Stimulated activated CD8-positive, alpha-beta memory T cell treated with anti-CD3 and anti-CD28 coated beads, Interleukin-7, amount 100 ng/mL, for 24 hours (primary cell): Measurements from ENCODE around the gene GCSAML.
"Not testable (repeated sequence)": the region's sequence is repeated elsewhere in the genome, so short reads cannot be mapped to it uniquely, and the experiment has no call there.

Experiments
- DNase-seq: peaks from one replicate; pipeline ENCODE4 v3.0.0-alpha.2; 2020; ENCODE audit warnings: low read depth

Gene GCSAML

DNA sequence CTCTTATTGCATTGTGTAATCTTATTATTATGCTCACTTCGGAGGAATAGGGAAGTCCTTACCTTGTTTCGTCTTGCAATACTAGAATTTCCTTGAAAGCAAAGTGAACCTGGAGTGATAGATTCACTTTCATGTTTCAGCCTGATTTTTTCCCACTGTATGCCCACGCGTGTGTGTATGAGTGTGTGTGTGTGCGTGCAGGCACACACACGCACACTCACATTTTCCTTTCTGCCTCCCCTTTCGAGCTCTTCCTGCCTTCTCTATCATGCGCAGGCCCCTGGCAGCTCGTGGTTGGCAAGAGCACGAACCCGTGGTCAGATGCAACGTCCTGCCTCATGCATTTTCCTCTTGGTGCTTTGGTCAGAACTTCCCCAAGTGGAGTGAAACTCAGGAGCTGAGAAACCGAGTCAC is at the start of gene GCSAML:
Gene GCSAML, plus strand, starts transcription at position 366 of the 414 bp plus-strand sequence. CDS start 58 bp downstream, outside the sequence.
- DNase-seq: no peak

DNA sequence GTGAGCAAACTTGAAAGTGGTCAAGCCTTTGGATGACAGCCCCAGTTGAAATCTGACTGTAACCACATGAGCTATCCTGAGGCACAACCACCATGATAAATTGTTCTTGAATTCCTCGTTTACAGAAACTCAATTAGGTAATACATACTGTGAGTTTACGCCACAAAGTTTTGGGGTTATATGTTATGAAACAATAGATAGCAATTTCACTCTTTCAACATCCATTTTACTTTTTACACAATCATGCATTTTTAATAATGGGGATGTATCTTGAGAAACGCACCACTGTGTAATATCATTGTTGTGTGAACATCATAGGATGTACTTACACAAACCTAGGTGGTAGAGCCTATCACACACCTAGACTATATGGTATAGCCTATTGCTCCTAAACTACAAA is 48.1 kb upstream of the GCSAML start:
- no peak for DNase-seq

DNA sequence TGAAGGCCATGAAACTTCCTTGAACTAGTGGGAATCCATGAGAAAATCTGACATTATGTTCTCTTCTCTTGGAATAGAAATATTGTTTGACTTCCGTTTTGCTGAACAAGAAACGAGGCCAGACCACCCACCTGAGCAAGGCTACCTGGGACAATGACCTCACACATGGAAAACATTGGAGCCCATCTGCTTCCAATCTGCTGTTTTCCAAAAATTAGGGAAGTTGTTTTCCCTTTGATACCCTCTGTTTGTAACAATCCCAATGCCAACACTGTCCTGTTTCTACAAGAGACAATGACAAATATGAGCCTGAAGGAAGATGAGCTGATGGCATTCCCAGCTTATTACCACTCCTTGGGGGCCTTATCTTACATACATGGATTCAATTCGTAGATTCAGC is 42.1 kb upstream of the GCSAML start:
- DNase-seq: no peak

DNA sequence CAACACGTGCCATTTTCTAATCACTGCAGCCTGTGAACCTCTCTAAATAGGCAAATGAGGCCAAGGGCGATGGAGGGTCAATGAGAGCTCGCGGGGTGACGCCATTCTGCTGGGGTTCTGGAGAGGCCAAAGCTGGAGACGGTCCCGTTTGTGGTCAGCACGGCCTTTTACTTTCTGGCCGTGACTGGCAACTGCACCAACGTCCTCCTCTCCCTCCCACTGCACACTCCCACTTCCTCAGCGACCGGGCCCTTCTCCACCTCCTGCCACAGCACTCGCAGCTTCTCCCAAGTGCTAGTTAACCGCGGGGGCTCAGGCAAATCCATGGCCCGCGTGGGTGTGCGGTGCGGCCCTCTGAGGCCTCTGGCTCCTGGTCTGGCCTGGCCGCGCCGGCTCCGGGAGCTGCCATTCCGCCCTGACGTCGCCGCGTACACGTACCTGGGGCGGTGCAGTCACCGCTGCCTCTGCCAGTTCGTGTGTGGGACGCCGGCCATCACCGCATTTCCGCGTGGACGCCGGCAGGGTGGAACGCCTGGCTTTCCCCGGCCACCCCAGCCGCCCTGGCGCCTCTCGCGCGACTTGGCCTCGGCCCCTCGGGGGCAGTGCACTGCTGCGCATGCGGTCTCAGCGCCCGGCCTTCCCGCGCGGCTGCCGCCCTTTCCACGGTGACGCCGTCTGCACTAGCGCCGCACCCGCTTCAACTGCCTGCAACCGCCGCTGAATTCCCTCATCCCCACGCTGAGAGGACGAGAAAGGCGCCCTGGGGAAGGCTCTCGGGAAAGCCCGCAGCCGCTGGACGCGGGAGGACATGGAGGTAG is 30.9 kb upstream of the GCSAML start:
- DNase-seq: no peak

DNA sequence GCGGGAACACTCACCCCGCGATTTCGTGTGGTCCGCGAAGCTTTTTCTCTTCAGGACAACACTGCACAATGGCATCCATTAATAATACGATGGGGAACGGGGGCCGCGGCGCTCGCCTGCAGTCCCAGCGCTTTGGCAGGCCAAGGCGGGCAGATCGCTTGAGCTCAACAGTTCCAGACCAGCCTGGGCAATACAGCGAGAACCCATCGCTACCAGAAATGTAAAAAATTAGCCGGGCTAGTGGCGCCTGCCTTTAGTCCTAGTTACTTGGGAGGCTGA is 30.4 kb upstream of the GCSAML start:
- DNase-seq: no peak

DNA sequence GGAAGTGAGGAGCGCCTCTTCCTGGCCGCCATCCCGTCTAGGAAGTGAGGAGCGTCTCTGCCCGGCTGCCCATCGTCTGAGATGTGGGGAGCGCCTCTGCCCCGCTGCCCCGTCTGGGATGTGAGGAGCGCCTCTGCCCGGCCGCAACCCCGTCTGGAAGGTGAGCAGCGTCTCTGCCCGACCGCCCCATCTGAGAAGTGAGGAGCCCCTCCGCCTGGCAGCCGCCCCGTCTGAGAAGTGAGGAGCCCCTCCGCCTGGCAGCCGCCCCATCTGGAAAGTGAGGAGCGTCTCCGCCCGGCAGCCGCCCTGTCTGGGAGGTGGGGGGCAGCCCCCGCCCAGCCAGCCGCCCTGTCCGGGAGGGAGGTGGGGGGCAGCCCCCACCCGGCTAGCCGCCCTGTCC is 27.0 kb upstream of the GCSAML start:
- DNase-seq: not testable (repeated sequence)

DNA sequence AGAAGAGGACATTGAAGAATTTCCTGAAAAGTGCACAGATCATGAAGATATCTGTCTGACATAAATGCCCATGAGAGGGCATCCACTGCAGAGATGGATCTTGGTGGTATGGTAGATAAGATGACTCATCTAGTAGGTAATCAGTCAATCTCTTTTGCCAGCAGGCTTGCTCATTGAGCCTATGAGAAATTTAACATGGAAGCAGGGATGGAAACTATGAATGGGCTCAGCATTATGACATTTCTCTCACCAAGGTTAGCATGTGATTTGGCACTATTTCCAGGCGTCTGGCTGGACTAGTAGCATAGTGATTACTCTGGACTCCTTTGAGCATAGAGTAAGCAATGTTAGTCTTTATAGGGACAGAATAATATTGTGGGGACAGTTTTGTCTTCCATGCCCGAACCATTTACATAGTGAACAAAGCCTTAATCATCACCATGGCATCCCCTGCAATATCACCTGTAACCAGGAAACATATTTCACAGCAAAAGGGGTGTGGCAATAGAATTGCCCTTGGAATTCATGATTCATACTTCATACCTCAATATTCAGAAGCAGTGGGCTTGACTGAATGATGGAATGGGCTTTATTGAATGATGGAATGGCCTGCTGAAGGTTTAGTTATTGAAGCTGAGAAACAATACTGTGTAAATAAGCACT is 20.0 kb upstream of the GCSAML start:
- DNase-seq: no peak

DNA sequence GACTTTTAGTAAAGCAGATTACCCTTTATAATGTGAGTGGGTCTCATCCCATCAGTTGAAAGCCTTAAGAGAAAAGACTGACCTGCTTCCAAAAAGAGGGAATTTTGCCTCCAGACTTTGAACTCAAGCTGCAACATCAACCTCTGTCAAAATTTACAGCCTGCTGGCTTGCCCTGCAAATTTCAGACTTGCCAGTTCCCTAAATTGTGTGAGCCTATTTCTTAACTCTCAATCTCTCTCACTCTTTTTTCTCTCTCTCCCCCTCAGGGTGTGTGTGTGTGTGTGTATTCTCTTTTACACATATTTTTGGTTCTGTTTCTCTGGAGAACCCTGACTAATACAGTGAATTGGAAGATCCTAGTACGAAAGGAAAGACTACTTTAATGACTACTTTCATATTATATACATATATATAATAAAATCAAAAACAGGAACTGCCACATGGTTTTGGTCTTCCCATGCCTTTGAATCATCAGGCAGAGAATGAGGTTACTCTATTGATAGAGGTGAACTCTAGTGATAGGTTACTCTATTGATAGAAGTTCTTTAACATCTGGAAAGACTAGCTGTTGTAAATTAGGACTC is 19.1 kb upstream of the GCSAML start:
- no peak for DNase-seq

DNA sequence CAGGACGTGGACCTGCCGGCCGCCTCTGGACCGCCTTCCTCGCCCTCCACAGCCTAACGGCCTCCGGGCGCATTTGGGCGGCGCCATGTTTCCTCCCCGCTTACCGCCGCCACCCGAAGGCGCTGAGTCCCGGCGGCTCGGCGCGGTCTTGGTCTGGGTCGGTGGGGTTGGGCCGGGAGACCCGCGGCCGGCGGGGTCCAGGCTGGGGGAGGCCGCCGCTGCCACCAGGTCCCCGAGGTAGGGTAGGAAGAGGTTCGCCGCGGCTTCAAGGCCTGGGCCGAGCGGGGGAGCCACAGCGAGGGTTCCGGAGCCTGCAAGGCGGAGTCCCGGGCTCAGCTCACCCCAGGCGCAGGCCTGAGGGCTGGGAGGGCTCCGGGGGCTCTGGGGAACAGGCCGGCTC is 18.1 kb upstream of the GCSAML start:
- no peak for DNase-seq

DNA sequence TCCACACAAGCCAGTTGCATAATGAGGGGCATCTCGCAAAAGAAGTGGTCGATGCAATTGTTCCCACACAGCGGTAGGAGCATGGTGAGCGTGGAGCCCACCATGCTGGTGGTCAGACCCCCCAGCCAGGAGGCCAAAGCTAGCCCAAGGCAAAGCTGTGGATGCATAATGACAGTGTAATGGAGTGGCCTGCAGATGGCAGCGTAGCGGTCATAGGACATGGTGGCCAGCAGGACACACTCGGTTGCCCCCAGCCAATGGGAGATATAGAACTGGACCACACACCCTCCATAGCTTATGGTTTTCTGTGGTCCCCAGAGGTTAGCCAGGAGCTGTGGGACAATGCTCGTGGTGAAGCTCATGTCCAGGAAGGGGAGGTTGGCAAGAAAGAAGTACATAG is 17.0 kb upstream of the GCSAML start:
- DNase-seq: no peak

DNA sequence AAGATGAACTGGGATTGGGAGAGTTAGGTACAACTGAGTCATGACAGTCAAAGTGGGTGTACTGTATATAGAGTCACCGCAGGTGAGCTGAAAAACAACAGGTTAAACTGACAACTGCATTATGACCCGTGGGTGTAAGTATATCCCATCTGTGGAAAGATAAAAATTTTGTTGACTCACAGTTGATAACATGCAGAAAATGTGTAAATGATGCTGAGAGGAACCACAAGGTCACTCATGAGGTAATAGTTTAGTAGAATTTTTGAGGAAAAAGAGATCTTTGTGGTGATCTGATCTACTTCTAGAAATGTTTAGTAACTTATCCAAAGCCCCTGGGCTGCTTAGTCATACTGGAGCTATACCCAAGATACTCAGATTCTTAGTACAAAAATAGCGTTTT is 13.5 kb upstream of the GCSAML start:
- DNase-seq: no peak

DNA sequence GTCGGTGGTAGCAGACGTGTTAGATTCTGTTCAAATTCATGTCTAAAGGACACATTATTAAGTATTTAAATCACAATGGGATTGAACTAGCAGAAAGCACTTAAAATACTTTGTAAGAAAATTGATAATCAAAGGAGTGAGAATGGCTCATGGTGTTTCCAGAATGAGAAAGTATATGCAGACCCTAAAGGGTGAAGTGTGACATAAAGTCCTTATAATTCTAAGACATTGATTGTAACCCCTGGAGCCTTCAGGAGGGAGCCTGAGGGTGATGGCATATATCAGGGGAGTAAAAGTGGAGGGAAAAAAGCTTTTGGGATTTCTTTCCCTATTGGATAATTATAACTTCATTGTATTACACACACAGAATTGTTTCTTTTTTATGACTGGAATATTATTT is 12.6 kb upstream of the GCSAML start, which contains the start of gene OR2C3:
Gene OR2C3, minus strand, starts transcription at position 101 of the 400 bp plus-strand sequence. CDS start 3,929 bp downstream, outside the sequence.
- DNase-seq: no peak

DNA sequence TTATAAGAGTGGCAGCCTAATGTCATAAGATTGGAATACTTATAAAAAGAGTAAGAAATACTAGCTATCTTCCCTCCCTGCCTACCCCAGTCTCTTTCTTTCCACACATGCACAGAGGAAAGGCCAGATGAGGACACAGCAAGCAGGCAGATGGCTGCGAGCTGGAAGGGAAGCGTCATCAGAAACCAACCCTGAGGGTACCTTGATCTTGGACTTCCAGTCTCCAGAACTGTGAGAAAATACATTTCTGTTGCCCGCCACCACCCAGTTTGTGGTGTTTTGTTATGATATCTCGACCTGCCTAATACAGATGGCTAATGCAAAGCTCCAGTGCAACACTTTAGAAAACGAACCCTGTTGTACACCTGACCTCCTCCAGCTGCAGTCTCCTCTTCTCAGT is 10.4 kb upstream of the GCSAML start:
- DNase-seq: no peak

DNA sequence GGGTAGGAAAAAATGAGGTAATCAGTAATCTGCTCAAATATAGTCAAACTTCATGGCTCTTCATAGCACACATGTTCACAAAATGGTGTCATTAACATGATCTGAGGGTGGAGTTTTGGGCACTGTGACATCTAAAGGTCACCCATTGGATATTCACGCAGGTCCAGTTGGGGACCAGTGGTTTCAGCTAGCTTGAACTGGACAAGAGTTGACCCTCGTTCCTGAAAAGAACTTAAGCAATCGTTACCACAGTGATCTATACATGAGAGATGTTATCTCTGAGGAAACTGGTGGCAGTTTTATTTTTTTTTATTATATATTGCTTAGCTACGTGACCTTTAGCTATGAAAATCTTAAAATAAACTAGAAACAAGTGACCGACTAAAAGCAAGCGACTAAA is 9.7 kb upstream of the GCSAML start:
- no peak for DNase-seq

DNA sequence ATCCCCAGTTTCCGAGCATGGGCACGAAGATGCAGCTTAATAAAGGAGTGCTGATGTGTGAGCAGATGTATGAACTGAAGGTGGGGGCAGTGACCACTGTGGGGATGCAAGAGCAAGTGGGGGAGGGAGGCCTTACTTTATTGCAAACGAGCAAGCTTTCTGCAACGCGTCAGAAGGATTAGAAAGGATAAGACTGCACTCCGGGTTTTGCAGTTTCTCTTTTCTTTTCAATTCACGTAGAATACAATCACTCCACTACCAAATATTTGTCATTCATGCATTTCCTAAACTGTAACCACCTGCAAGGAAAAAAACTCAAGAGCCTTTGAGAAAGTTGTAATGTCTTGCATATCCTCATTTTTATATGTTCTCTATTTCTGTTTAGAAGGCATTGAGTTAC is 8.4 kb upstream of the GCSAML start:
- no peak for DNase-seq

DNA sequence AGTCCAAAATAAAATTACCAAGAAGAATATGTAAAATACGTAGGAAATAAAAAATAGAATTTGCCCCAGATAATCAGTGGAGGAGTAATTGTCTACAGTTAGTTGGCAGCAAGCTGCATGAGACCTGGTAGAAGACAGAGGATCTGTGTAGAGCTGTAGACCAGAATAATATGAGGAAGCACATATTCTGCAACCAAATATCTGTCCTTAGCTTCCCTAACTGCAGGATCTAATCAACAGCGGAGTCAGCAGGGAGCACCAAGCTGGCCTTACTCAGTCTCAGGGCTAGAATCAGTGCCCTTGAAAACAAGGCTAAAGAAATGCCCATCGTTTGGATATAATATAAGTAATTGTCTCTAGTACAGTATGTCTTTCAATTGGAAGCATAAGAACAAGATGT is 6.1 kb upstream of the GCSAML start:
- no peak for DNase-seq

DNA sequence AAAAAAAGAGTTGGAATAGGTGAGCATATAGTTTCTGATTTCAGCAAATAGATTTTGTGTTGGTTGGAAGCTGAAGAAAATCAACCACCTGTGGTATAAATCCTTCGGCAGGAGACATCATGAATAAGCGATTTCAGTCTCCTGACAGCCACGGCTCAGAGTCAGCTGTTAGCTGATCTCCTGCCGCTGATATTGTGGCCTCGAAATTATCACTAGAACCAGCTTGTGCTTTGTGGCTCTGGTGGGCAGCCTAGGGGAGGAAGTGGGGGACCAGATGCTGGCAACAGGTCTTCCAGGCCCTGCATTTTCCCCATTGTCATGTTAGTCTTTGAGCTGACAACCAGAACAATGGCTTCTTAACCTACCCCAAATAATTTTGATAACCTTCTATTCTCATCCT is 842 bp upstream of the GCSAML start:
- DNase-seq: no peak

DNA sequence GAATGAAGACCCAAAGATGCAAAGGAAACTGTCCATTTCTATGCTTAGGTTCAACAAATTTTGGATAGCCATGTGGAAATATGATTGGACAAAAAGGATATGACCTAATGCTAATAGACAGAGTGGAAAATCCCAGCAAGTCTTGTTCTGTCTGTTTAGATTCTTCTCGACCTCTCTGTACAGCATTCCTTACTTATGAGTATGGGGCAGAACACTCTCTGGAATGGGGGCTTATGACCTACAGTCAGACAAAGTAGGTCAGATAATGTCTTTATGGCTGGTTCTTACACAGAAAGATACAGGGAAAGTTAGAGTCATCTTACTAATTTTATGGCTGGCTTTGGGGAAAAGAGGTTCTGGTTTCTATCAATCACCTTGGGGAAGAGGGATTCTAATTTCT is 2.8 kb downstream of the GCSAML start:
- no peak for DNase-seq

DNA sequence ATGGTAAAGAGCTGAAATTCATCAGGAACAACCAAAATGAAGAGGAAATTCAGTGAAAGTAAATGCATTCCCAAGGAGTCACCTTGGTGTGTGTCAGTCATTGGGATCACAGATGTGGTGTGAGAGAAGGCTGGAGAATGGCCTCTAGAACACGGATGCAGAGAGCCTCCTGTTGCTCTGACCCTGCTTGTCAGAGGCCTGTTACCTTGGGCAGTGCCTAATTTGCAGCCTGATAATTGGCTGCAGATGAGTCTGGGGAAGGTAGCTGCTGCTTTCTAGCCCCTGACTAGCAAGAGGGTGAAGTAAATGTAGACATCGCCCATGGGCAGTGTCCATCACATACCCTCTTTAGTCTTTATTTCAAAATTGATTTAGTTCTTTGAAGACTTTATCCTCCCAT is 3.3 kb downstream of the GCSAML start:
- no peak for DNase-seq

DNA sequence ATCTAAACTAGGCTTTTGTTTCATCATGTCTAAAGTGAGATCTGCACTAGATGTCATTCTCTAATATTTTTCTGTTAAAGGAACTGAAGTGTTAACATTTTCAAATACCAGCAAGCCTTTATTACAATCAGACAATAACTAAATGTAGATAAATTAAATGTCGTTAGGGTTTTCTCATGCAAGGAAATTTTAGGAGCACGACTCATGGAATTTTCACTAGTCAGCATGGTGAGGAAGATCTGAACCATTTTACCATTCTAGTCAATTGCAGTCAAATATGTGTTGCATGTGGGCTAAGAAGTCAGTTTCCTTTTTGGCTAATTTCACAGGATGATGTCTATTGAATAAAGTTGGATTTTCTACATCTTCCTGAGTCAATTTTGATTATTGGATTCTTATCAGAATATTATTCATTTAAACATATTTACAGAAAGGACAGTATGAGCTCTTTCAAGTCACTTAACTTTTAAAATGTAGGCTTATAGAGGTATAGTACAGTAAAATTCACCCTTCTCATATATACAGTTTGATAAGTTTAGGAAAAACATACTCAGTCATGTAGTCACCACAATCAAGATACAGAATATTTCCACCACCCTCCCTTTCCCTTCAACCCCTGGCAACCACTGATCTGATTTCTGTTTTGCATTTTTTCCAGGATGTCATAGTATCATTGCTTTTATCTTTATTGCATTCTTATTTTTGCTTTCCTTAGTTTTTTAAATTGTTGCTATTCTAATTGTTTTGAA is 9.2 kb downstream of the GCSAML start:
- no peak for DNase-seq

DNA sequence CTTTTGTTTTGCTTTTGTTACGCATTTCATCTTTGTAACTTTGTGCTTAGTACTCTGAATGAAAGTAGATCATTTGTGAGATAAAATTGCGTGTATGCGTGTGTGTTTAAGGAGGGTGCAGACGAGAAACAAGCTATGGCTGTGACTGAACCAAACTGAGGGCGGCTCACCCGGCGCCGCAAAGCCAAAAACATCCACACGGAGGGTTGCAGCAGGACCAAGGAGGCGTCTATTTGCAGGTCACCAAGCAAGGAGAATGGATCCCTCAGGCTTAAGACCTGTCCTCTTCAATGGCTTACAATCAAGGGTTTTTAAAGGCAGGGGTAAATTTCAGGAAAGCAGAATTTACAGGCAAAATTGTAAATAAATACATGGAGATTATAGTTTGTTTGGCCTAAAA is 12.8 kb downstream of the GCSAML start:
- no peak for DNase-seq

DNA sequence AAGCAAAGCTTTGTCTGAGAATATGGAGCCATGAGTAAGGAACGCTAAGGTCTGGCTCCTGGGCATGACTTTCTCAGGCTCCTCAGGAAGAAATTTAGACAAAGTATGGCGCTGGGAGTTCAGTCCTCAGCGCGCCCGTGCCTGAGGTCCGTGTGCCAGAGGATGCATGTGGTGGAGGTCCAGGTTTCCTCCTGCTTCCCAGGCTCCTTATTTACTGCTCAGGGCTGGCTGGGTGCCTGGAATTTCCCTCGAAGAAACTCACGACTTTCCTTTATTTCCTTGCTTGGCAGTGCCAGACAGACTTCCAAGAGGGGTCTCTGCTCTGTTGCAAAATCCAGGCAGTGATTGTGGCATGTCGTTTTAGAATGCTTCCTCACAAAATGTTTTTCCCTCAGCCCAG is 13.3 kb downstream of the GCSAML start:
- DNase-seq: no peak

DNA sequence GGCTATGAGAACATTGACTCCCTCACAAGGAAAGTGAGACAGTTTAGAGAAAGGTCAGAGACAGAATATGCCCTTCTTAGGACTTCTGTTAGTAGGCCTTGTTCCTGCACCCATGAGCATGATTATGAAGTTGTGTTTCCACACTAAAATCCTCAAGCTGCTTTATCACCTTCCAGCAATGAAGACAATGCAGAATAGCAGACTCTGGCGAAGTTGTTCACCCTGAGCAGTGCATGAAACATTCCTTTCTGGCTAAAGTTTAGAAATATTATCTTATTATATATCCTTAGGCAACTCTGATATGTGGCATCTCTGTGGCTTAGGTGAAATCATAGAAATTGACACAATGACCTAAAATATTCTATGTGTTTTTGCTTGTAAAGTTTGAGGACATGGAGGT is 25.3 kb downstream of the GCSAML start:
- no peak for DNase-seq
